ENCODE results near the gene FAM50A. TPM values are rescaled to one million over a fixed set of nuclear protein-coding genes. Genes with fewer than 3 reads are reported as not detected.

The FAM50A gene
- total RNA-seq, 3 donors from 2014 or later (not counting 1 experiment from before 2014, with no cell fraction given) = 48.9 to 63.2 (median 54.1) TPM

DNA sequence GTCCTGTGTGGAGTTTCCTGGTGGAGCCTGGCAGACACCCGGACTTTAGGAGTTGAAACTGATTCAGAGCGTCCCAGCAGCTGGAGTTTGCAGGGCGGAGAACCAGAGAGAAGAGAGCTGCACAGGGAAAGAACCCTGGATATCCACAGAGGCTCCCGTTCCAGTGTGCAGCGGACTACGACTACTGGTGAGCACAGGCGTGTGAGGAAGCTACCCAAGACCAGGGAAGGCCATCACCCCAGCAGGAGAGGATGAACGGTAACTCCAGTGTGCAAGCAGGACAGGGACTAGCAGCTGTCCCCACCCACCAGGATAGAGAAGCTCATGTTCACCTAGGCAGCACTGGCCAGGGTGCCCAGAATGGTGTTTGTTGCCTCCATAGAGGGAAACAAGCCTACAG, 32.9 kb downstream of the FAM50A start:
- H3K27ac ChIP-seq (ENCODE audit: low read length) = no peak overlapping the region
- H3K4me3 ChIP-seq (ENCODE audit: low read length) = no peak overlapping the region
- intact Hi-C loops (cut with micrococcal nuclease) = loop anchor here (5.0 kb wide), 1 partner anchor 50 kb away; the partner anchor contains the start of gene ATP6AP1
- Mint-ChIP-seq H3K27me3 (ENCODE audit: low read depth in 2 of 2) (no peaks in the 10 kb centered on the region), H3K36me3 (no peaks in the 10 kb centered on the region), H3K27ac (no peak overlapping the region), H3K4me1 (peaks cover 0 to 8% of the 10 kb centered on the region in 2 donors), H3K4me3 (no peak overlapping the region), H3K9me3 (no peaks in the 10 kb centered on the region)
- no peaks in the 10 kb centered on the region for H3K9me3 ChIP-seq (ENCODE audit: control insufficient read depth, insufficient read depth, low read length)
- TF ChIP-seq, protein P1, sequence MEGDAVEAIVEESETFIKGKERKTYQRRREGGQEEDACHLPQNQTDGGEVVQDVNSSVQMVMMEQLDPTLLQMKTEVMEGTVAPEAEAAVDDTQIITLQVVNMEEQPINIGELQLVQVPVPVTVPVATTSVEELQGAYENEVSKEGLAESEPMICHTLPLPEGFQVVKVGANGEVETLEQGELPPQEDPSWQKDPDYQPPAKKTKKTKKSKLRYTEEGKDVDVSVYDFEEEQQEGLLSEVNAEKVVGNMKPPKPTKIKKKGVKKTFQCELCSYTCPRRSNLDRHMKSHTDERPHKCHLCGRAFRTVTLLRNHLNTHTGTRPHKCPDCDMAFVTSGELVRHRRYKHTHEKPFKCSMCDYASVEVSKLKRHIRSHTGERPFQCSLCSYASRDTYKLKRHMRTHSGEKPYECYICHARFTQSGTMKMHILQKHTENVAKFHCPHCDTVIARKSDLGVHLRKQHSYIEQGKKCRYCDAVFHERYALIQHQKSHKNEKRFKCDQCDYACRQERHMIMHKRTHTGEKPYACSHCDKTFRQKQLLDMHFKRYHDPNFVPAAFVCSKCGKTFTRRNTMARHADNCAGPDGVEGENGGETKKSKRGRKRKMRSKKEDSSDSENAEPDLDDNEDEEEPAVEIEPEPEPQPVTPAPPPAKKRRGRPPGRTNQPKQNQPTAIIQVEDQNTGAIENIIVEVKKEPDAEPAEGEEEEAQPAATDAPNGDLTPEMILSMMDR (IDR thresholded peaks at IDR 0.05) = no peak
- DNase-seq (no peak), ATAC-seq (no peak)
- no peaks in the 10 kb centered on the region for H3K27me3 ChIP-seq (ENCODE audit: control insufficient read depth, insufficient read depth, low read length)
- H3K4me1 ChIP-seq (ENCODE audit: control insufficient read depth, insufficient read depth, low read length) = peaks cover 19% of the 10 kb centered on the region
- WGBS (ENCODE audit: insufficient coverage) = 94% methylated on average over 8 of the region's 8 CpGs
- H3K36me3 ChIP-seq (ENCODE audit: control insufficient read depth, insufficient read depth, low read length) = no peaks in the 10 kb centered on the region

DNA sequence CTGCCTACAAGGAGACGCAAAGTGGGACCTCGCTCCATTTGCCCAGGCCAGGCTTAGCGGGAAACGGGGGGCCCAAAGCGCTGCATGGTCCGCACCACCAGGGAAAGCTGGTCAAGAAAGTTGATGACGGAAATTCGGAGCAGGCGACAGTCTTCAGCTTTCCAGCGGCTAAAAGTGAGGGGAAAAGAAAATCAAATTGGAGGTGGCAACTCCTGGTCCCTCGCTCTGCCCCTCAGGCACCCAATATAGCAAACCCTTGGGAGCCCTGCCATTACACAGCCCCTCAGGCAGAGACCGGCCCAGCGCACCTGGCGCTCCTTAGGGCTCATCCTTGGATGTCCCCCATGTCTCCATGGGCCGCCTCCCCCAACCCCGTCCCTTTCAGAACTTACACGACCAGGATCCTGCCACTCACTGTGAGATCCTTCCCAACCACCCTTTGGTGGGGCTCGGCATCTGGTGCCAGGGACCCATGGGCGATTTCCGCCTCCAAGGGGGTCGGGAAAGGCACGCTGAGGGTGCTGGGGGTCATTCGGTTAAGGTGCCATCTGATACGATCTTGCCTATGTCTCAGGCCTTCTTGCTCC, 34.0 kb downstream of the FAM50A start:
- WGBS (ENCODE audit: insufficient coverage) = 66% methylated on average over 20 of the region's 24 CpGs
- Histone ChIP-seq H3K36me3 (ENCODE audit: control insufficient read depth, insufficient read depth, low read length) (no peaks in the 10 kb centered on the region), H3K27me3 (ENCODE audit: control insufficient read depth, insufficient read depth, low read length) (no peaks in the 10 kb centered on the region), H3K27ac (ENCODE audit: low read length) (peak overlapping the region; percentile 67), H3K9me3 (ENCODE audit: control insufficient read depth, insufficient read depth, low read length) (no peaks in the 10 kb centered on the region), H3K4me3 (ENCODE audit: low read length) (peak overlapping the region; percentile 46), H3K4me1 (ENCODE audit: control insufficient read depth, insufficient read depth, low read length) (peaks cover 19% of the 10 kb centered on the region)
- Mint-ChIP-seq H3K4me3 (peak overlapping the region; percentile 81), H3K36me3 (no peaks in the 10 kb centered on the region), H3K4me1 (peaks cover 0 to 8% of the 10 kb centered on the region in 2 donors), H3K27me3 (ENCODE audit: low read depth in 2 of 2) (no peaks in the 10 kb centered on the region), H3K9me3 (no peaks in the 10 kb centered on the region), H3K27ac (peak overlapping the region; percentile 90 to 92)
- no peak for ATAC-seq
- intact Hi-C loops (cut with micrococcal nuclease) = loop anchor here (5.0 kb wide), 1 partner anchor 51 kb away; the partner anchor contains the start of gene ATP6AP1
- TF ChIP-seq, protein P1 (IDR thresholded peaks at IDR 0.05) = no peak
- no peak for DNase-seq

DNA sequence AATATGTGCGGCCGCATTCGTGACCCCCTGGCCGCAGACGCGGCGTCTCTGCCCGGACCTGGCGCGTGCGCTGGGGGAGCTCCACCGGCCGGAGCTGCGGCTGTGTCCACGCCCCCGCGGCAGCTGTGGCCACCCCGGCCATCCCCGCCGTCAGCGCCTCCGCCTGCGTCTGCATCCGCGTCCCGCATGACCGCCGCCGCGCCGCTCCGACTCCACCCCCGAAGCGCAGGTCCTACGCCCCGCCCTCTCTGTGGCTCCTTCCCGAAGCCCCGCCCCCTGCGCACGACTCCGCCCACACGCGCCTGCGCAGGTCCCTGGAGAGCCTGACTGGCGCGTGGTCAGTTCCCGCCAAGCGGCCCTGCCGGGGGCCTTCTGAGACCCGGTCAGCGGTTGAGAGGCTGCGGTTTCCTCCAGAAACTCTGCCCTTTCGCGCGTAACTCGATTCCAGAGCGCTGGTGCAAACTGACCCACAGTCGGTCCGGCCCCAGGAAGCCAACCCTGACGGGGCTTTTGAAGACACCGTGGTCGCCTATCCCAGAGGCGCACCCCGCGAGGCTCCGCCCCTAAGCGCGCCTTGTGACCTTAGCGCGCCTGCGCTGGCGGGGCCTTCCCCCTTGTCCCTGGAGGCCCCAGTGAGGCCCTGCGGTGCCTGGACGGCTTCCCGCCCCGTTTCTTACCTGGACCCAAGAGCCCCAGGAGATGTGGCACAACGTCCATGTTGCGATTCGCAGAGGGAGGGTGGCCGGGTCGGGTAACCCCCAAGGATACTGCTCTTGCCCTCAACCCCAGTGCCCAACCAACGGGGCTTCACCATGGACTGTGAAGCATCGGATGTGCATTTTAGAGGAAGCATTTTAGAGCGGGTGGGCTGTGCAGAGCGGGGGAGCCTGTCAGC, 35.0 kb downstream of the FAM50A start, which contains the start of gene LAGE3:
LAGE3 (minus strand) TSS at position 554 of the 895 bp plus-strand sequence; CDS start at position 188, 366 bp downstream.
- H3K27me3 Mint-ChIP-seq (ENCODE audit: low read depth in 2 of 2) = no peaks in the 10 kb centered on the region
- peak within 1 kb of the TSS; percentile 90 to 92 for H3K27ac Mint-ChIP-seq
- H3K4me3 ChIP-seq (ENCODE audit: low read length) = peak within 1 kb of the TSS; percentile 48

More for the DNA sequence above, 35.0 kb downstream of the FAM50A start, which contains the start of gene LAGE3:
- intact Hi-C loops (cut with micrococcal nuclease) = loop anchor here (5.0 kb wide), 1 partner anchor 52 kb away; the partner anchor contains the start of gene ATP6AP1
- H3K9me3 Mint-ChIP-seq = no peaks in the 10 kb centered on the region
- Histone ChIP-seq H3K9me3 (ENCODE audit: control insufficient read depth, insufficient read depth, low read length) (no peaks in the 10 kb centered on the region), H3K36me3 (ENCODE audit: control insufficient read depth, insufficient read depth, low read length) (peaks cover under 1% of the 10 kb centered on the region), H3K27me3 (ENCODE audit: control insufficient read depth, insufficient read depth, low read length) (no peaks in the 10 kb centered on the region), H3K4me1 (ENCODE audit: control insufficient read depth, insufficient read depth, low read length) (peaks cover 19% of the 10 kb centered on the region), H3K27ac (ENCODE audit: low read length) (peak within 1 kb of the TSS; percentile 75)
- ATAC-seq = peak; percentile 86 to 97 (median 92)
- no peaks in the 10 kb centered on the region for H3K36me3 Mint-ChIP-seq
- WGBS (ENCODE audit: insufficient coverage) = 0% methylated on average over 82 of the region's 85 CpGs
- H3K4me1 Mint-ChIP-seq = peaks cover 0 to 12% of the 10 kb centered on the region in 2 donors
- DNase-seq = peak; percentile 94 to 97
- TF ChIP-seq, protein P1 (IDR thresholded peaks at IDR 0.05) = no peak
- peak within 1 kb of the TSS; percentile 81 for H3K4me3 Mint-ChIP-seq
